ENCODE data around the gene CHURC1.

Gene CHURC1

GRCh38 chr14:64878837-64879634 is 35.2 kb upstream of the CHURC1 start:
- no peak overlapping the region for H3K9ac ChIP-seq (ENCODE audit: low read length)
- H3K36me3 ChIP-seq (ENCODE audit: control insufficient read depth, low read depth, low read length) = no peaks in the 10 kb centered on the region
- peaks cover 64% of the 10 kb centered on the region for H3K27me3 ChIP-seq (ENCODE audit: control insufficient read depth, insufficient read depth, low read length)
- no peak overlapping the region for H3K27ac ChIP-seq (ENCODE audit: low read length)
- peak overlapping the region; percentile 77 for H3K4me3 ChIP-seq (ENCODE audit: low read length)
- no peaks in the 10 kb centered on the region for H3K9me3 ChIP-seq (ENCODE audit: control insufficient read depth, low read depth, low read length)
- peaks cover 11% of the 10 kb centered on the region for H3K4me1 ChIP-seq (ENCODE audit: control insufficient read depth, low read depth, low read length)

- Histone ChIP-seq H3K27ac (ENCODE audit: low read length) (no peak within 1 kb of the TSS), H3K4me3 (ENCODE audit: low read length) (peak within 1 kb of the TSS; percentile 77), H3K27me3 (ENCODE audit: control insufficient read depth, insufficient read depth, low read length) (peaks cover 64% of the 10 kb centered on the region), H3K9me3 (ENCODE audit: control insufficient read depth, low read depth, low read length) (no peaks in the 10 kb centered on the region), H3K36me3 (ENCODE audit: control insufficient read depth, low read depth, low read length) (no peaks in the 10 kb centered on the region), H3K9ac (ENCODE audit: low read length) (peak within 1 kb of the TSS; percentile 39), H3K4me1 (ENCODE audit: control insufficient read depth, low read depth, low read length) (peaks cover 11% of the 10 kb centered on the region)
Observed at GRCh38 chr14:64879635-64880220, 34.5 kb upstream of the CHURC1 start, which contains the start of gene SPTB. Gene SPTB (minus strand): TSS chr14:64879907. CDS start chr14:64823094, 56,813 bp downstream.

- no peaks in the 10 kb centered on the region for H3K36me3 ChIP-seq (ENCODE audit: control insufficient read depth, low read depth, low read length)
- peak overlapping the region; percentile 39 for H3K9ac ChIP-seq (ENCODE audit: low read length)
- H3K27ac ChIP-seq (ENCODE audit: low read length) = no peak overlapping the region
- H3K4me3 ChIP-seq (ENCODE audit: low read length) = peak overlapping the region; percentile 77
- no peaks in the 10 kb centered on the region for H3K9me3 ChIP-seq (ENCODE audit: control insufficient read depth, low read depth, low read length)
- H3K4me1 ChIP-seq (ENCODE audit: control insufficient read depth, low read depth, low read length) = peaks cover 11% of the 10 kb centered on the region
- H3K27me3 ChIP-seq (ENCODE audit: control insufficient read depth, insufficient read depth, low read length) = peaks cover 64% of the 10 kb centered on the region
Observed at GRCh38 chr14:64880221-64881121, 33.8 kb upstream of the CHURC1 start.

GRCh38 chr14:64885559-64885958 is 28.7 kb upstream of the CHURC1 start:
- no peak overlapping the region for H3K4me3 ChIP-seq (ENCODE audit: low read length)
- peaks cover 30% of the 10 kb centered on the region for H3K27me3 ChIP-seq (ENCODE audit: control insufficient read depth, insufficient read depth, low read length)
- no peak overlapping the region for H3K27ac ChIP-seq (ENCODE audit: low read length)

GRCh38 chr14:64889352-64889751 is 24.9 kb upstream of the CHURC1 start:
- Histone ChIP-seq H3K27me3 (ENCODE audit: control insufficient read depth, insufficient read depth, low read length) (no peaks in the 10 kb centered on the region), H3K4me3 (ENCODE audit: low read length) (no peak overlapping the region), H3K36me3 (ENCODE audit: control insufficient read depth, low read depth, low read length) (no peaks in the 10 kb centered on the region), H3K9me3 (ENCODE audit: control insufficient read depth, low read depth, low read length) (no peaks in the 10 kb centered on the region), H3K4me1 (ENCODE audit: control insufficient read depth, low read depth, low read length) (no peaks in the 10 kb centered on the region), H3K27ac (ENCODE audit: low read length) (no peak overlapping the region), H3K9ac (ENCODE audit: low read length) (no peak overlapping the region)

More at GRCh38 chr14:64885559-64885958, 28.7 kb upstream of the CHURC1 start:
- Histone ChIP-seq H3K36me3 (ENCODE audit: control insufficient read depth, low read depth, low read length) (no peaks in the 10 kb centered on the region), H3K9me3 (ENCODE audit: control insufficient read depth, low read depth, low read length) (no peaks in the 10 kb centered on the region), H3K9ac (ENCODE audit: low read length) (no peak overlapping the region), H3K4me1 (ENCODE audit: control insufficient read depth, low read depth, low read length) (peaks cover 5% of the 10 kb centered on the region)

GRCh38 chr14:64891173-64891838 is 22.9 kb upstream of the CHURC1 start:
- Histone ChIP-seq H3K9me3 (ENCODE audit: control insufficient read depth, low read depth, low read length) (no peaks in the 10 kb centered on the region), H3K4me3 (ENCODE audit: low read length) (no peak overlapping the region), H3K36me3 (ENCODE audit: control insufficient read depth, low read depth, low read length) (no peaks in the 10 kb centered on the region), H3K9ac (ENCODE audit: low read length) (no peak overlapping the region), H3K27me3 (ENCODE audit: control insufficient read depth, insufficient read depth, low read length) (no peaks in the 10 kb centered on the region), H3K4me1 (ENCODE audit: control insufficient read depth, low read depth, low read length) (no peaks in the 10 kb centered on the region), H3K27ac (ENCODE audit: low read length) (no peak overlapping the region)

- Histone ChIP-seq H3K36me3 (ENCODE audit: control insufficient read depth, low read depth, low read length) (no peaks in the 10 kb centered on the region), H3K27me3 (ENCODE audit: control insufficient read depth, insufficient read depth, low read length) (no peaks in the 10 kb centered on the region), H3K27ac (ENCODE audit: low read length) (no peak overlapping the region), H3K4me1 (ENCODE audit: control insufficient read depth, low read depth, low read length) (no peaks in the 10 kb centered on the region), H3K9ac (ENCODE audit: low read length) (no peak overlapping the region), H3K9me3 (ENCODE audit: control insufficient read depth, low read depth, low read length) (no peaks in the 10 kb centered on the region), H3K4me3 (ENCODE audit: low read length) (no peak overlapping the region)
Observed at GRCh38 chr14:64891839-64892375, 22.3 kb upstream of the CHURC1 start.

GRCh38 chr14:64899958-64900357 is 14.3 kb upstream of the CHURC1 start:
- no peaks in the 10 kb centered on the region for H3K36me3 ChIP-seq (ENCODE audit: control insufficient read depth, low read depth, low read length)
- no peak overlapping the region for H3K9ac ChIP-seq (ENCODE audit: low read length)
- H3K4me3 ChIP-seq (ENCODE audit: low read length) = no peak overlapping the region
- no peaks in the 10 kb centered on the region for H3K4me1 ChIP-seq (ENCODE audit: control insufficient read depth, low read depth, low read length)
- H3K9me3 ChIP-seq (ENCODE audit: control insufficient read depth, low read depth, low read length) = no peaks in the 10 kb centered on the region
- no peak overlapping the region for H3K27ac ChIP-seq (ENCODE audit: low read length)
- H3K27me3 ChIP-seq (ENCODE audit: control insufficient read depth, insufficient read depth, low read length) = no peaks in the 10 kb centered on the region

GRCh38 chr14:64906022-64906421 is 8.2 kb upstream of the CHURC1 start:
- Histone ChIP-seq H3K9ac (ENCODE audit: low read length) (no peak overlapping the region), H3K27ac (ENCODE audit: low read length) (no peak overlapping the region), H3K4me1 (ENCODE audit: control insufficient read depth, low read depth, low read length) (no peaks in the 10 kb centered on the region), H3K36me3 (ENCODE audit: control insufficient read depth, low read depth, low read length) (no peaks in the 10 kb centered on the region), H3K9me3 (ENCODE audit: control insufficient read depth, low read depth, low read length) (no peaks in the 10 kb centered on the region), H3K27me3 (ENCODE audit: control insufficient read depth, insufficient read depth, low read length) (no peaks in the 10 kb centered on the region), H3K4me3 (ENCODE audit: low read length) (no peak overlapping the region)

- H3K27ac ChIP-seq (ENCODE audit: low read length) = no peak overlapping the region
- no peak overlapping the region for H3K9ac ChIP-seq (ENCODE audit: low read length)
- no peaks in the 10 kb centered on the region for H3K36me3 ChIP-seq (ENCODE audit: control insufficient read depth, low read depth, low read length)
- H3K9me3 ChIP-seq (ENCODE audit: control insufficient read depth, low read depth, low read length) = no peaks in the 10 kb centered on the region
- no peak overlapping the region for H3K4me3 ChIP-seq (ENCODE audit: low read length)
- H3K4me1 ChIP-seq (ENCODE audit: control insufficient read depth, low read depth, low read length) = peaks cover 6% of the 10 kb centered on the region
- H3K27me3 ChIP-seq (ENCODE audit: control insufficient read depth, insufficient read depth, low read length) = no peaks in the 10 kb centered on the region
Observed at GRCh38 chr14:64910847-64911495, 3.3 kb upstream of the CHURC1 start.
